ENCODE results near the gene NUTF2.
"Not testable (repeated sequence)": the region's sequence is repeated elsewhere in the genome, so short reads cannot be mapped to it uniquely, and the experiment has no call there.

Gene NUTF2

GRCh38 chr16:67846320-67847063 is at the start of gene NUTF2:
NUTF2 (plus strand) TSS chr16:67846933; CDS start chr16:67865131, 18,198 bp downstream.
- peak; percentile 82 for DNase-seq (ENCODE audit: low read depth, low spot score)

GRCh38 chr16:67800338-67800926 is 46.3 kb upstream of the NUTF2 start:
- DNase-seq (ENCODE audit: low read depth, low spot score): no peak

- DNase-seq (ENCODE audit: low read depth, low spot score): no peak
Observed at GRCh38 chr16:67801241-67801640, 45.5 kb upstream of the NUTF2 start.

- no peak for DNase-seq (ENCODE audit: low read depth, low spot score)
Observed at GRCh38 chr16:67801883-67802282, 44.9 kb upstream of the NUTF2 start.

GRCh38 chr16:67803894-67804293 is 42.8 kb upstream of the NUTF2 start:
- DNase-seq (ENCODE audit: low read depth, low spot score): no peak

- DNase-seq (ENCODE audit: low read depth, low spot score): no peak
Observed at GRCh38 chr16:67804853-67805542, 41.7 kb upstream of the NUTF2 start.

GRCh38 chr16:67805718-67806427 is 40.9 kb upstream of the NUTF2 start:
- DNase-seq (ENCODE audit: low read depth, low spot score): no peak

GRCh38 chr16:67806428-67807147 is 40.1 kb upstream of the NUTF2 start, which contains the start of the genes RANBP10 and TSNAXIP1:
RANBP10 (minus strand) TSS chr16:67806560; CDS start chr16:67806536, 24 bp downstream.
TSNAXIP1 (plus strand) TSS chr16:67806889; CDS start chr16:67807150, 261 bp downstream.
- peak; percentile 98 for DNase-seq (ENCODE audit: low read depth, low spot score)

- no peak for DNase-seq (ENCODE audit: low read depth, low spot score)
Observed at GRCh38 chr16:67807148-67807682, 39.5 kb upstream of the NUTF2 start.

- no peak for DNase-seq (ENCODE audit: low read depth, low spot score)
Observed at GRCh38 chr16:67811899-67812298, 34.8 kb upstream of the NUTF2 start.

- DNase-seq (ENCODE audit: low read depth, low spot score): no peak
Observed at GRCh38 chr16:67814567-67814966, 32.2 kb upstream of the NUTF2 start.

- DNase-seq (ENCODE audit: low read depth, low spot score): no peak
Observed at GRCh38 chr16:67820608-67821259, 26.0 kb upstream of the NUTF2 start.

GRCh38 chr16:67822511-67822910 is 24.2 kb upstream of the NUTF2 start:
- no peak for DNase-seq (ENCODE audit: low read depth, low spot score)

GRCh38 chr16:67825119-67825518 is 21.6 kb upstream of the NUTF2 start:
- no peak for DNase-seq (ENCODE audit: low read depth, low spot score)

- DNase-seq (ENCODE audit: low read depth, low spot score): no peak
Observed at GRCh38 chr16:67825906-67826305, 20.8 kb upstream of the NUTF2 start.

GRCh38 chr16:67828651-67829050 is 18.1 kb upstream of the NUTF2 start:
- DNase-seq (ENCODE audit: low read depth, low spot score): no peak

- DNase-seq (ENCODE audit: low read depth, low spot score): no peak
Observed at GRCh38 chr16:67833030-67833414, 13.7 kb upstream of the NUTF2 start.

- DNase-seq (ENCODE audit: low read depth, low spot score): peak; percentile 72
Observed at GRCh38 chr16:67833415-67834241, 13.1 kb upstream of the NUTF2 start.

GRCh38 chr16:67834242-67834614 is 12.5 kb upstream of the NUTF2 start:
- no peak for DNase-seq (ENCODE audit: low read depth, low spot score)

GRCh38 chr16:67837190-67837589 is 9.5 kb upstream of the NUTF2 start:
- not testable (repeated sequence) for DNase-seq (ENCODE audit: low read depth, low spot score)

All from brain pericyte (primary cell).